Inferior parietal cortex (tissue), 1 donor: Measurements from ENCODE around the gene FLRT1.
A peak's percentile ranks its signal among the peaks of the same experiment; 100 is the strongest.
"Not testable (repeated sequence)": the region's sequence is repeated elsewhere in the genome, so short reads cannot be mapped to it uniquely, and the experiment has no call there.

Experiments
- DNase-seq: peaks from one replicate; pipeline ENCODE4 v3.0.0-alpha.2; 2016; ENCODE audit errors: extremely low spot score

FLRT1 gene

GRCh38 chr11:64044730-64045393, 9.1 kb downstream of the FLRT1 start:
- no peak for DNase-seq

DNA sequence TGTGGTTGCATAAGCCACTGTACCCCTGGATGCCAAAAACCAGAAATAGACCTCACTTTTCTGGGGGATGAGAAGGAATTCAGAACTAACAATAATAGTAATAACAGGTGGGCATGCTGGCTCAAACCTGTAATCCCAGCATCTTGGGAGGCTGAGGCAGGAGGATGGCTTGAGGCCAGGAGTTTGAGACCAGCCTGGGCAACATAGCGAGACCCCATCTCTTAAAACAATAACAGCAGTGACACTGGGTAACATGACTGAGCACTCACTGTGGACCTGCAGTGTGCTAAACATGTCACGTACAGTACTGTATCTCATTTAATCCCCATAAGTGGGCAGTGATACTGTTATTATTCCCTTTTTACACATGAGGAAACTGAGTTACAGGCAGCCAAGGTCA, 10.0 kb downstream of the FLRT1 start:
- no peak for DNase-seq

GRCh38 chr11:64047373-64047772, 11.6 kb downstream of the FLRT1 start:
- DNase-seq: not testable (repeated sequence)

DNA sequence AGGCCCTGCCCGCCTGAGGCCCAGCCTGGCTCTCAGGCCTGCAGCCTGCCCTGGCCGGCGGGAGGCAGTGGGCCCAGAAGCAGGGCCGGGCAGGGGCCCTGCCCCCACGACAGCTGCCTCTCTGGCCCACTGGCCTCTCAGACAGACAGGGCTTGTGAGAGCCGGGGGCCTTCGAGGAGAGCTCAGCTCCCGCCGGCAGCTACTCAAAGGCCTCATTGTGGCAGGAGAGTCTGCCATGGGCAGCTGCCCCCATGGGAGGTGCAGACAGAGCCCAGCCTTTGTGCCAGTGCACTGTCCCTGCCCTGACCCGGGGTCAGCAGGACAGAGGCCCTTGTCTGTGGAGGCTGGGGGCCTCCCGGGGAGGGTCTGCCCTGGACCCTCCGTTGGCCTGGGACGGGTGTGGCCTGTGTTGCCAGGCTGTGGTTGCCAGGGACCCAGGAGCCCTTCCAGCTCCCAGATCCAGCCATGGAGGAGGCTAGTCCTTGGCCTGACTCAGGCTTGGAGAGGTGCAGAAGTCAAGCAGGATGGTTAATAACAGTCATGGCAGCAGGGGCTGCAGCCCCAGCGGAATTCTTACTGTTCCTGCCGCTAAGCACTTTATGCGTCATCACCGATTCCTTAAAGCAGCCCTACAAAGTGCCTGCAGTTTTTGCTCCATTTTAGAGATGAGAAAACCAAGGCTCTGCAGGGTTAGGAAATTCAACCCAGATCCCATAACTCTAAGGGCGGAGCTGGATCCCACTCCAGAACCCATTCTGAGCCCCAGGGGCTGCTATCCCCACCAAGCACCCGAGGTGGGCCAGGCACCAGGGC, 12.5 kb downstream of the FLRT1 start:
- peak; percentile 86 for DNase-seq

DNA sequence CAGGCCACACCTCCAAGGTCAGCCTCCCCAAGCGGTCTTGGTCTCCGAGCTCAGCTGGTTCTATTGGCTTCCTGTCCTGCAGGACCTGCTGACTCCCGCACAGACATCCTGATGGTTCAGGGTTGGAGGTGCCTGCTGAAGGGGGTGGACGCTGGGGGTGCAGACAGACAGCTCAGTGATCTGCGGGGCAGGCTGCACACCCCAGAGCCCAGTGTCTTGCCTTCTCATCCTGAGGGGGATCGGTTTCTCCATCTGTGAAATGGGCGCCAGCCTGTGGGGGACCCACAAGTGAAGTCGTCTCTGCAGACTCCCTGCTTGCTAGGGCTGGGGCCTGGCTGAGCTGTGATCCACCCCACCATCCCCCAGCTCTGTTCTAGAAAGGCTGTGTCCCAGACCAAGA, 13.8 kb downstream of the FLRT1 start:
- no peak for DNase-seq

DNA sequence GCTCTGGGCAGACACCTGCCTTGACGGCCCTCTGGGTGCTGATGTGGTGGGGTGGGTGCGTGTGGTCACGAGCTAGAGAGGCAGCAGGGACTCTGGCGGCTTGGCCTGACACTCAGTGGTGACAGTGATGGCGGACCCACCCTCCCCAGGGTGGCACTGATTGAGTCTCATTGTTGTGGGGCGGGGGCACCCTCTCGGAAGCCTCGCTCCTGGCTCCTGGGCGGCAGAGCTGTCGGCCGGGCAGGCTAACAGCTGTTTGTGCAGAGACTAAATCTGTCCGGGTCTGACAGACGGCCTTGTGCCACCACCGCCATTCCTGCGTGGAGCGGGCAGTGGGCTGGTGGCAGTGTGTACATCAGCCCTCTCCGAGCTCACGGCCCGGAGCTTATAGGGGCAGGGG, 15.6 kb downstream of the FLRT1 start:
- DNase-seq: no peak

- DNase-seq: no peak
These were observed 16.7 kb downstream of the FLRT1 start for GRCh38 chr11:64052436-64052835.

- DNase-seq: no peak
These were observed 17.3 kb downstream of the FLRT1 start for GRCh38 chr11:64052938-64053622.

DNA sequence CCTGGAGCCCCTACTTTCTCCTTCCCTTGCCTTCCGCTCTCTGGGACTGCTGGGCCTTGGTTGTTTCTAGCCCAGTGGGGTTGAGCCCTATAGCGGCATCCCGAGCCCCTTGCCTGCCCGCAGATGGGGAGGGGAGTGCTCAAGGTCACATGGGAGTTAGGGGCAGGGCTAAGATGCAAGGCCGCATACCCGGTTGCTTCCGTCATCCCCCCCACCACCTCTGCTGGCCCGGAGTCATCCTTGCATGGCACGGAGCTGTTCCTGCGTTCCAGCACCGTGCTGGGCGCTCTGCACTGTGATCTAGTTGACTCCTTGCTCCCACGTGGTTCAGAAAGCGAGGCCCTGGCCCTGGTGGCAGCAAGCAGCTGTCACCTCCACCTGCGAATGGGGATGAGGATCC, 18.0 kb downstream of the FLRT1 start:
- no peak for DNase-seq

DNA sequence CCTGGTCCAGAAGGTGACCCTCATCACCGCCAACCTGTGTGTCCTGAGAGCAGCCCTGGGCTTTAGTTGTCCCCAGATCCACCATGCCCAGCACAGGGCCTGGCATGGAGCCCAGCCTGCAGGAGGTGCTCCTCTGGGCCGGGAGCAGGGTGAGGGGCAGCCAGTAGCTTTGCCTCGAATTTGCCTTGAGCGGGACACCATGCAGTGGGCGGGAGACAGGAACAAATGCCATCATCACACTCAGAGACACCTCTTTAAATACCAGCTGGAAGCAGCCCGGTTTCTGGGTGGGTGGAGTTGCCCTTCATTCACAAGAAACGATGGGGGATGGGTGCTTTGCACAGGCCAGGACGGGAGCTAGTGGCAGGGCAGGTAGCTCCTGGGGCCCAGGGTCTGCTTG, 19.3 kb downstream of the FLRT1 start:
- no peak for DNase-seq

DNA sequence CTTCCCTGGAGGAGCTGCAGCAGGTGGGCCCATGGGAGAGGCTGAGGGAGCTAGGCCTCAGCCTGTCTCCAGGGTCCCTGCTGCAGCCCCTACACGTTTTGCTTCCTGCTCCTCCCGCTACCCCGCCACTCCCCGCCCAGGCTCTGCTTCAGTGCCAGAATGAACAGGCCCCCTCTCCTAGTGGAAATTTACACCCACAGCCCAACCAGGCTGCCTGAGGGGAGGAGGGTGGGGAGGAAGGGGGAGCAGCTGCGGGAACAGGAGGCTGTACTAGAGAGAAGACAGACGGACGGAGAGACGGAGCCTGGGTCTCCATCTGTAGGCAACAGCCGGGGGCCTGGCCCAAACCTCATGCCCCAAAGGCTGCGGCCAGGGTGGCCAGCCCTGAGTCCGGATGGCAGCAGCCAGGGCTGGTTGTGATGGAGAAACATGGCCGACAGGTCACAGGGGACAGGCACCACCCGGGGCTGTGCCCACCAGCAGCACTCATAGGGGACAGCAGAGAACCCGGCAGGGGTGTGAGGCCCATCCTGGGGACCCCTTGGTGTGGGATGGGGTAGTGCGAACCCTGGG, 20.6 kb downstream of the FLRT1 start:
- DNase-seq: no peak

DNA sequence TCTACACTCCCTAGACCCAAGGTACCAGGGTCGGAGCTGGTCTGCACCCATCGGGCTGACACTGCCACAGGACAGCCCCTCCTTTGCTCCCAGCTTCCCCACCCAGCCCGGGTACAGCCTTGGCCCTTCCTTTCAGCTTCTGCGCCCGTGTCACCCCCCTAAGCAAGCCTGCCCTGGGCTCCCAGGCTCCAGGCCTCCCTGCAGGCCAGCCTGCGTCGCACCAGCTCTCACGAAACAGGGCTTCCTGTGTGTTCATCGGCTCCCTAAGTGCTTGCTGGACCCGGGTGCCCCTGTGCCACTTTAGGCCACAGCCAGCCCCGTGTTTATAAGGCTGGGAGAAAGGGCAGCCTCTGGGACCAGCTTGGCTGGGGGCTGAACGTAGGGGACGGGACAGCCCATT, 21.1 kb downstream of the FLRT1 start:
- no peak for DNase-seq

GRCh38 chr11:64057890-64058289, 22.2 kb downstream of the FLRT1 start:
- no peak for DNase-seq

- DNase-seq: no peak
These were observed 22.8 kb downstream of the FLRT1 start for GRCh38 chr11:64058494-64058893.

DNA sequence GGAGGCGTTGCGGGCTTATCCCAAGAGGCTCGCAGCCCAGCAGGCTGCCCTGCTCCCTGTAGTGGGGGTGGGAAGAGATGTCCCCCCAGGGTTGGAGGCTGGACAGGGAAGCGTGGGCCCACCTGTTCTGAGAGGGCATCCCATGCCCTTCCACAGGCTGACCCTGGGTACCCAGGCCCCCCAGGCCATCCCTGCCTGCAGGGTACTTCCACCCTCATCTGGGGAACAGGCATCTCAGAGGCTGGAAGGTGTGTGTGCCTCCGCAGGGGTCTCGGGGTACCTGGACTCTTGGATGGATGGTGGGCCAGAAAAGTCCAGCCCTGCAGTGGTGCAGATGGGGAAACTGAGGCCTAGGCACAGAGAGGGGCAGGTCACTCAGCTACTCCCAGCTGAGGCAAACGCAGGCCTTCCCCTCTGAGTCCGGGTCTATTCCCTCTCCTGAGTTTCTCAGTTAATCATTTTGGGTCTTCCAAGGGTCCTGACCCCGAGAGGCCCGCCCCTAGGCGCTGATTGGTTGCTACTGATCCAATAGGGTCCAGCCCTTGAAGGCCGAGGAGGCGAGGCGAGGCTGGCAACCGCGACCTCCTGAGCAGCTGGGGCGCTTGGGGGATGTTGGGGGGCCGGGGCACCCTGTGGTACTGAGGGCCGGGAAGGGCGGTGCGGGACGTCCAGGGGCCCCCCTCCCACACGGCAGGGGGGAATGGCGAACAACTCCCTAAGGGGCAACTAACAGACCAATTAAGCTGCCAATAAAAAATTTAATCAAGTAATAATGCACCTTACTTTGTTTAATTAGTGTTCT, 23.8 kb downstream of the FLRT1 start:
- no peak for DNase-seq

GRCh38 chr11:64060263-64060860, 24.6 kb downstream of the FLRT1 start:
- no peak for DNase-seq

GRCh38 chr11:64060861-64061444, 25.2 kb downstream of the FLRT1 start:
- DNase-seq: no peak

GRCh38 chr11:64062185-64063039, 26.7 kb downstream of the FLRT1 start:
- no peak for DNase-seq

GRCh38 chr11:64063777-64064176, 28.0 kb downstream of the FLRT1 start:
- no peak for DNase-seq
